HepG2 (cell line): ENCODE data around the gene CACNA1G. TPM values are rescaled to one million over a fixed set of nuclear protein-coding genes. Genes with fewer than 3 reads are reported as not detected.

Experiments
- ATF7-NPFF ChIP-seq: sonication (generic); formaldehyde crosslinking; IDR thresholded peaks from 2 replicates; pipeline ENCODE4 v1.8.1; 2023; ENCODE audit warnings: mild to moderate bottlenecking, low read depth, missing genetic modification reagents, moderate library complexity
- EEA1 ChIP-seq: sonication (generic); formaldehyde crosslinking; IDR thresholded peaks from 2 replicates; pipeline ENCODE4 v1.5.1; 2020; ENCODE audit warnings: mild to moderate bottlenecking, missing genetic modification reagents, borderline replicate concordance
- HDAC2 ChIP-seq: sonication (generic); formaldehyde crosslinking; IDR thresholded peaks from 2 replicates; pipeline ENCODE4 v1.4.0; 2020; ENCODE audit warnings: missing genetic modification reagents
- HMG20B ChIP-seq: conservative IDR thresholded peaks from 2 replicates; pipeline ENCODE4 v1.6.1; 2016; ENCODE audit warnings: missing genetic modification reagents, missing compliant biosample characterization
- HNRNPLL ChIP-seq: fragments of 200-400 bp; formaldehyde crosslinking; IDR thresholded peaks from 2 replicates; pipeline ENCODE4 v1.6.1; 2017; ENCODE audit warnings: mild to moderate bottlenecking, low read depth, low read length; ENCODE audit not compliant: poor library complexity, severe bottlenecking
- MATR3 ChIP-seq: sonication (generic); formaldehyde crosslinking; IDR thresholded peaks from 2 replicates; pipeline ENCODE4 v1.4.0; 2020; ENCODE audit warnings: missing genetic modification reagents
- MBD4 ChIP-seq: IDR thresholded peaks from 2 replicates; pipeline ENCODE4 v1.6.1; 2012; ENCODE audit warnings: low read length, inconsistent platforms, borderline replicate concordance
- NR2C2 ChIP-seq: sonication (generic); formaldehyde crosslinking; IDR thresholded peaks from 2 replicates; pipeline ENCODE4 v1.4.0; 2020; ENCODE audit warnings: missing genetic modification reagents, mild to moderate bottlenecking, moderate library complexity, borderline replicate concordance
- RCOR2 ChIP-seq: IDR thresholded peaks from 2 replicates; pipeline ENCODE4 v1.6.1; 2016; ENCODE audit warnings: missing biosample characterization, missing genetic modification reagents
- TBX3 ChIP-seq: fragments of 450-650 bp; IDR thresholded peaks from 2 replicates; pipeline ENCODE4 v1.6.1; 2017; ENCODE audit warnings: antibody characterized with exemption, mild to moderate bottlenecking, inconsistent platforms, borderline replicate concordance
- ZKSCAN8 ChIP-seq: IDR thresholded peaks from 2 replicates; pipeline ENCODE4 v1.6.1; 2016; ENCODE audit warnings: borderline replicate concordance, missing genetic modification reagents, missing compliant biosample characterization
- ZNF891 ChIP-seq: sonication (generic); formaldehyde crosslinking; IDR thresholded peaks from 2 replicates; pipeline ENCODE4 v1.5.0; 2020; ENCODE audit warnings: mild to moderate bottlenecking, missing genetic modification reagents
- polyA plus RNA-seq, 8 experiments: library from polyadenylated mRNA; depleted of rRNA in 3 of 8; stranded (reverse) in 7 of 8; unstranded in 1 of 8; fragments of >200 nt; fragmentation: Illumina TruSeq in 4 of 8; extraction: Trizol in 4 of 8; gene quantifications; 2 replicates each; pipeline versions ENCODE4 v1.2.1 to v1.2.3, GENCODE V29; 2011 to 2016; ENCODE audit warnings: low read depth in 4 of 8, missing spikeins in 1 of 8, mixed read lengths in 1 of 8; ENCODE audit not compliant: insufficient read depth in 1 of 8
- total RNA-seq, 5 experiments: library from RNA; depleted of rRNA; stranded (reverse); fragments of >200 nt; fragmentation: Illumina TruSeq; extraction: Trizol; gene quantifications; 2 replicates each; pipeline ENCODE4 v1.2.3, GENCODE V29; 2016; ENCODE audit warnings: low read depth in 1 of 5
- TF ChIP-seq, protein P1 (sequence below): sonication (generic); formaldehyde crosslinking; IDR thresholded peaks from 2 replicates; pipeline ENCODE4 v1.9.0; 2021; ENCODE audit warnings: missing genetic modification reagents, mild to moderate bottlenecking, borderline replicate concordance
- TF ChIP-seq, protein P2 (sequence below): sonication (generic); formaldehyde crosslinking; IDR thresholded peaks from 2 replicates; pipeline ENCODE4 v1.4.0; 2020; ENCODE audit warnings: mild to moderate bottlenecking, missing genetic modification reagents
- TF ChIP-seq, protein P3 (sequence below): sonication (generic); formaldehyde crosslinking; IDR thresholded peaks from 2 replicates; pipeline ENCODE4 v1.8.1; 2023; ENCODE audit warnings: mild to moderate bottlenecking, missing genetic modification reagents
- TF ChIP-seq, protein P4 (sequence below): sonication (generic); formaldehyde crosslinking; IDR thresholded peaks from 2 replicates; pipeline ENCODE4 v1.4.0; 2020; ENCODE audit warnings: missing genetic modification reagents
- TF ChIP-seq, protein P5 (sequence below): sonication (generic); formaldehyde crosslinking; IDR thresholded peaks from 2 replicates; pipeline ENCODE4 v1.9.0; 2021; ENCODE audit warnings: missing genetic modification reagents, borderline replicate concordance

Gene CACNA1G
- total and polyA plus RNA-seq, 2 of the 13 experiments (the other 11 are each of a cell fraction or from before 2014, with no cell fraction given) = 0.02 TPM; not detected in 1

DNA sequence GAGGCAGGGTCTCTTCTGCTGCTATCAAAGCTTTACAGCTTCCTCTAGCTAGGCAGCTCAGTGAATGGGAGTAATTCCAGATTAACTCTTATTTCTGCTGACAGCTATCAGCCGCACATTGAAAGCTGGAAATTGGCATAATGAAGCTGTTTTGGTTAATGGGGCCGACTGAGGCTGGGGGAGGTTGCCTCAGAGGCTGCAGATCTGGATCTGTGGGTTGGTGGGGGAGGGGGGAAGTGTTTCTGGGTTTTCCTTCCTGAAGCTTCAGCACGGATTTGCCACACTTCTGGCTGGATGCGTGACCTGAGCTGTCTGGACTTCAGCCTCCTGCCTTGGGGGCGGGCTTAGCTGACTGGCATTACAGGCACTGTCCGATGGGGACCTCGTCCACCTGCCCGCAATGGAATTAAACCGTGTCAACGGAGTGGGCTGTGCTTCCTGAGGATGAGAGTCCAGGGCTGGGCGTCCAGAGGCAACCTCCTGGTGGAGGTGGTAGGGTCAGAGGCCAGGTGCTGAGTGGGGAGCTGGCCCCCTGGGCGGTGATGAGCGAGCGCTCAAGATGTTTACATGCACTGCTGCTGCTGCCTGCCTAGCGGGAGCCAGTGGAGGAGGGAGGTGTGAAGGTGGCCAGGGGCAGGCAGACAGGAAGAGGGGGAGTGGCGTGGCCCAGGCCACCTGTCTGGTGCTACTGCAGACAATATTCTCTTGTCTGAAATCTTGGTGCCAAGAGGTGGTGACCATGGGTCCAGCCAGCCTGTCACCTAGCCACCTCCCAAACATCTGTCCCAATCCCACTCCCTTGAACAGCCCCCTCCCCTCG lies 67.5 kb downstream of the CACNA1G start (continued):
- peak; percentile 74 for TF ChIP-seq TBX3
- TF ChIP-seq, protein P1, sequence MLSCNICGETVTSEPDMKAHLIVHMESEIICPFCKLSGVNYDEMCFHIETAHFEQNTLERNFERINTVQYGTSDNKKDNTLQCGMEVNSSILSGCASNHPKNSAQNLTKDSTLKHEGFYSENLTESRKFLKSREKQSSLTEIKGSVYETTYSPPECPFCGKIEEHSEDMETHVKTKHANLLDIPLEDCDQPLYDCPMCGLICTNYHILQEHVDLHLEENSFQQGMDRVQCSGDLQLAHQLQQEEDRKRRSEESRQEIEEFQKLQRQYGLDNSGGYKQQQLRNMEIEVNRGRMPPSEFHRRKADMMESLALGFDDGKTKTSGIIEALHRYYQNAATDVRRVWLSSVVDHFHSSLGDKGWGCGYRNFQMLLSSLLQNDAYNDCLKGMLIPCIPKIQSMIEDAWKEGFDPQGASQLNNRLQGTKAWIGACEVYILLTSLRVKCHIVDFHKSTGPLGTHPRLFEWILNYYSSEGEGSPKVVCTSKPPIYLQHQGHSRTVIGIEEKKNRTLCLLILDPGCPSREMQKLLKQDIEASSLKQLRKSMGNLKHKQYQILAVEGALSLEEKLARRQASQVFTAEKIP (CRISPR knock-in tag) = no peak
- TF ChIP-seq ZNF891 (CRISPR knock-in tag) = no peak; the same call in none of the 2 replicates
- TF ChIP-seq ATF7-NPFF (CRISPR knock-in tag) = 0 out of 2 replicates have a peak, but pooled peaks have one; percentile 22
- no peak; the same call in 1 of the 2 replicates for TF ChIP-seq RCOR2 (CRISPR knock-in tag)
- TF ChIP-seq, protein P2, sequence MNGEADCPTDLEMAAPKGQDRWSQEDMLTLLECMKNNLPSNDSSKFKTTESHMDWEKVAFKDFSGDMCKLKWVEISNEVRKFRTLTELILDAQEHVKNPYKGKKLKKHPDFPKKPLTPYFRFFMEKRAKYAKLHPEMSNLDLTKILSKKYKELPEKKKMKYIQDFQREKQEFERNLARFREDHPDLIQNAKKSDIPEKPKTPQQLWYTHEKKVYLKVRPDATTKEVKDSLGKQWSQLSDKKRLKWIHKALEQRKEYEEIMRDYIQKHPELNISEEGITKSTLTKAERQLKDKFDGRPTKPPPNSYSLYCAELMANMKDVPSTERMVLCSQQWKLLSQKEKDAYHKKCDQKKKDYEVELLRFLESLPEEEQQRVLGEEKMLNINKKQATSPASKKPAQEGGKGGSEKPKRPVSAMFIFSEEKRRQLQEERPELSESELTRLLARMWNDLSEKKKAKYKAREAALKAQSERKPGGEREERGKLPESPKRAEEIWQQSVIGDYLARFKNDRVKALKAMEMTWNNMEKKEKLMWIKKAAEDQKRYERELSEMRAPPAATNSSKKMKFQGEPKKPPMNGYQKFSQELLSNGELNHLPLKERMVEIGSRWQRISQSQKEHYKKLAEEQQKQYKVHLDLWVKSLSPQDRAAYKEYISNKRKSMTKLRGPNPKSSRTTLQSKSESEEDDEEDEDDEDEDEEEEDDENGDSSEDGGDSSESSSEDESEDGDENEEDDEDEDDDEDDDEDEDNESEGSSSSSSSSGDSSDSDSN (CRISPR knock-in tag) = peak; percentile 74
- TF ChIP-seq NR2C2 (CRISPR knock-in tag) = 0 out of 2 replicates have a peak, but pooled peaks have one; percentile 66
- no peak for TF ChIP-seq MATR3 (CRISPR knock-in tag)
- TF ChIP-seq, protein P3, sequence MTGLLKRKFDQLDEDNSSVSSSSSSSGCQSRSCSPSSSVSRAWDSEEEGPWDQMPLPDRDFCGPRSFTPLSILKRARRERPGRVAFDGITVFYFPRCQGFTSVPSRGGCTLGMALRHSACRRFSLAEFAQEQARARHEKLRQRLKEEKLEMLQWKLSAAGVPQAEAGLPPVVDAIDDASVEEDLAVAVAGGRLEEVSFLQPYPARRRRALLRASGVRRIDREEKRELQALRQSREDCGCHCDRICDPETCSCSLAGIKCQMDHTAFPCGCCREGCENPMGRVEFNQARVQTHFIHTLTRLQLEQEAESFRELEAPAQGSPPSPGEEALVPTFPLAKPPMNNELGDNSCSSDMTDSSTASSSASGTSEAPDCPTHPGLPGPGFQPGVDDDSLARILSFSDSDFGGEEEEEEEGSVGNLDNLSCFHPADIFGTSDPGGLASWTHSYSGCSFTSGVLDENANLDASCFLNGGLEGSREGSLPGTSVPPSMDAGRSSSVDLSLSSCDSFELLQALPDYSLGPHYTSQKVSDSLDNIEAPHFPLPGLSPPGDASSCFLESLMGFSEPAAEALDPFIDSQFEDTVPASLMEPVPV (CRISPR knock-in tag) = peak; percentile 79; the same call in 1 of the 2 replicates
- TF ChIP-seq, protein P4, sequence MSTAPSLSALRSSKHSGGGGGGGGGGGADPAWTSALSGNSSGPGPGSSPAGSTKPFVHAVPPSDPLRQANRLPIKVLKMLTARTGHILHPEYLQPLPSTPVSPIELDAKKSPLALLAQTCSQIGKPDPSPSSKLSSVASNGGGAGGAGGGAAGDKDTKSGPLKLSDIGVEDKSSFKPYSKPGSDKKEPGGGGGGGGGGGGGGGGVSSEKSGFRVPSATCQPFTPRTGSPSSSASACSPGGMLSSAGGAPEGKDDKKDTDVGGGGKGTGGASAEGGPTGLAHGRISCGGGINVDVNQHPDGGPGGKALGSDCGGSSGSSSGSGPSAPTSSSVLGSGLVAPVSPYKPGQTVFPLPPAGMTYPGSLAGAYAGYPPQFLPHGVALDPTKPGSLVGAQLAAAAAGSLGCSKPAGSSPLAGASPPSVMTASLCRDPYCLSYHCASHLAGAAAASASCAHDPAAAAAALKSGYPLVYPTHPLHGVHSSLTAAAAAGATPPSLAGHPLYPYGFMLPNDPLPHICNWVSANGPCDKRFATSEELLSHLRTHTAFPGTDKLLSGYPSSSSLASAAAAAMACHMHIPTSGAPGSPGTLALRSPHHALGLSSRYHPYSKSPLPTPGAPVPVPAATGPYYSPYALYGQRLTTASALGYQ = no peak
- TF ChIP-seq, protein P5, sequence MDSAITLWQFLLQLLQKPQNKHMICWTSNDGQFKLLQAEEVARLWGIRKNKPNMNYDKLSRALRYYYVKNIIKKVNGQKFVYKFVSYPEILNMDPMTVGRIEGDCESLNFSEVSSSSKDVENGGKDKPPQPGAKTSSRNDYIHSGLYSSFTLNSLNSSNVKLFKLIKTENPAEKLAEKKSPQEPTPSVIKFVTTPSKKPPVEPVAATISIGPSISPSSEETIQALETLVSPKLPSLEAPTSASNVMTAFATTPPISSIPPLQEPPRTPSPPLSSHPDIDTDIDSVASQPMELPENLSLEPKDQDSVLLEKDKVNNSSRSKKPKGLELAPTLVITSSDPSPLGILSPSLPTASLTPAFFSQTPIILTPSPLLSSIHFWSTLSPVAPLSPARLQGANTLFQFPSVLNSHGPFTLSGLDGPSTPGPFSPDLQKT (CRISPR knock-in tag) = no peak
- no peak for TF ChIP-seq MBD4
- no peak; the same call in 1 of the 2 replicates for TF ChIP-seq ZKSCAN8 (CRISPR knock-in tag)
- 0 out of 2 replicates have a peak, but pooled peaks have one; percentile 13 for TF ChIP-seq HMG20B
- peak; percentile 44 for TF ChIP-seq HNRNPLL
- TF ChIP-seq EEA1 (CRISPR knock-in tag) = no peak
- peak; percentile 85 for TF ChIP-seq HDAC2 (CRISPR knock-in tag)
